Ureter (tissue), 1 donor: Measurements from ENCODE around the gene NR3C2. TPM values are rescaled to one million over a fixed set of nuclear protein-coding genes. Genes with fewer than 3 reads are reported as not detected.
A peak's percentile ranks its signal among the peaks of the same experiment; 100 is the strongest.

ENCODE experiments used
- DNase-seq: peaks from one replicate; pipeline ENCODE4 v3.0.0-alpha.2; 2020; ENCODE audit warnings: low spot score
- total RNA-seq: library from RNA; stranded (reverse); gene quantifications from one replicate; pipeline ENCODE4 v1.2.4, GENCODE V29; 2023
- donor health status: DM: yes; HTN: yes; CAD: no.

The NR3C2 gene
- total RNA-seq: 31.6 TPM

DNA sequence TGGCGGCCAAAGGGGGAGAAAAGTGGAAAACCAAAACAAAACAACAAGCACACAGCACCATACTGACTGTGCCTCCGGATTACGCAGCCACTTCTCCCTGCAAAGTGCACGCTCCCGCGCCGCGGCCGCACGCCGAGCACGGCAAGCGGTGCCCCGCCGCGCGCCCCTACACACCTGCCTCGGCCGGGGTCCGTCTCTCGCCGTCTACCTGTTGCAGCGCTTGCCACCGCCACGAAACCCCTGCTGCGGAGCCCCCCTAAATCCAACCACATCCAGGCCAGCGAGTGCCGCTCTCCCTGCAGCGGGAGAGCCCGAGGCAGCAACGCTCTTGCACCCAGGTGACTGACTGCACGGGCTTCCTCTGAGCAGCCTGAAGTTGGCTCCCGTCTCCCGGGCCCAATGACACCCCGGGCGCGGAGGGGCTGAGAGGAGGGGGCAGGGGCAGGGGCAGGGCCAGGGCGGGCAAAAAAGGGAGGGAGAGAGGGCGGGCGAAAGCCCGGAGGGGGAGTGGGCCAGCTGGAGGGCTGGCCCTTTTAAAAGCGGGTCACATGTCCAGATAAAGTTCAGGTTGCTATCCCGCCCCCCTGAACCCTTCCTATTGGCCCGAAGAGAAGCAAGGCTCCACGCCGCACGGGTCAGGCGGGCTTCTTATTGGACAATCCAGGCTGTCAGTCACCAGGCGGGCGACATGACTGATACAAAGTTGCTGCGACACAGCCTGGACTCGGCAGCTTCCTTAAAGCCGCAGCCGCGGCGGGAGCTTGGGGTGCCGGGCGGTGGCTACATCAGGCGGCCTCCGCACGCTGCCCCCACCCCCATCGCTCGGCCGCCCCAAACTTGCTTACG lies at the start of gene NR3C2:
NR3C2 (minus strand) TSS at position 429 of the 846 bp plus-strand sequence.
- peak; percentile 100 for DNase-seq

DNA sequence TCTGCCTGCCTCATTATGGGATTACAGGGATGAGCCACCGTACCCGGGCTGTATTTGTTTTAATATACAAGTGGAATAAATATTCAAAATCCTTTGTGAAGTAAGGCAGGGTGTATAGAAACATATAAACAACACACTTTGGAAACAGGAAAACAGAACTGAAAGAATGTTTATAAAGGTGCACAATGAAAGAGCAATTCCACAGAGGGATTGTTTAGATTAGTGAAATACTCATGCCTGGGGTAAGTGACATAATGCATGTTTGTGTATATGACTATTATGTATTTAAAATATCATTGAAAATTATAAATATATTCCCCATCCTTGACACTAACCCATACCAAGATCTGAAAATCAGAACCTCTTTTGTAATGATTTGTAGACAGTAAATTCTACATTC lies 45.0 kb upstream of the NR3C2 start:
- no peak for DNase-seq

DNA sequence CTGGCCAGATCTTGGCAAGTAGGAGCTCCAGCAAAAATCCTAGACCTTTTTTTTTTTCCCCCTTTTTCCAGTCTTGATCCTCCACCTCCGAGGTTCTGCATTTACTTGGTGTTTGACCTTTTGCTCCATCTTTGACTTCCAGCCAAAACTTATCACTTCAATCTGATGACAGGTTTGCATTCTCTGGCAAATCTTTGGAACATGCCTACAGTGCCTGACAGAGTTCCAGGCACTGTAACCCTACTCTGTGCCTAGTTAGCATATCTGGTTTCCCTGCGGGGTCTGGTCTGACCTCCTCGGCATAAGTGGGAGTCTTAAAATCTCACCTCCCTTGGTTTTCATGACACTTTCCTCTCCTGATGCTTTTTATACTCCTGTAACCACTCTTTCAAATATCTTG lies 39.4 kb upstream of the NR3C2 start:
- DNase-seq: no peak

DNA sequence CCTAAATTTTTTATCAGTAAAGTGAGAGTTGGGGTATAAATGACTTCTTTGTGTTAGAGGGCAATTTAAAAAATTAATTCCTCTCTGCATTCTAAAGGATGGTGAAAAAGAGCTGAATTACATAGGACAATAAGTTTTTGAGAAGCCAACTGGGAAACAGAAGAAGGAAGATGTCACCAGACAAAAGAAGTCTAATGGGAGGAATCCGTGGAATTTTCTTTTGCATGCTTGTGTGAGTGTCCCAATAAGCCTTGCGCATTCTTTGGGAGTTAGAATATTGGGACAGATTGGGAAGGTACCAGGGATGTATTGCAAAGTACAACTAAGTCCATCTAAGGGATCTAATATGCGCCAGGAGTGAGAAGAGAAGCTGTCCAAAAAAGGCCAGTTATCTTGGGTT lies 35.1 kb upstream of the NR3C2 start:
- DNase-seq: no peak

DNA sequence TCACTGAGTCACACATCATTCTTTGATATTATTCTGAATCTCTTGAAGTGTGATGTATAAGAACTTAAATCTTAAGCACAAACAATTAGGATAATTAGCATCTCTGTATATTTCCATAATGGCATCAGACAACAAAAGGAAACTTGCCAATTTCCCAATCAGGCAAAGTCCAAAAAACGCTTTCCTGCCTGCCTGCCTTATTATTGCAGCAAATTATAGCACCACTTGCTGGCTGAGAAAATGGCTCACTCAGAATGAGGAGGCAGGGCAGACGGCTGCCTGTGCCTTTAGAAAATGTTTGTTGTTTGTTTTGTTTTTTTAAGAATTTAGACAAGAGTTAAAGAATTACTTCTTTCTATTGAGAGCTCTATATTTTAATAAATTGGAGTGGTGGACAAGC lies 27.7 kb upstream of the NR3C2 start:
- no peak for DNase-seq

DNA sequence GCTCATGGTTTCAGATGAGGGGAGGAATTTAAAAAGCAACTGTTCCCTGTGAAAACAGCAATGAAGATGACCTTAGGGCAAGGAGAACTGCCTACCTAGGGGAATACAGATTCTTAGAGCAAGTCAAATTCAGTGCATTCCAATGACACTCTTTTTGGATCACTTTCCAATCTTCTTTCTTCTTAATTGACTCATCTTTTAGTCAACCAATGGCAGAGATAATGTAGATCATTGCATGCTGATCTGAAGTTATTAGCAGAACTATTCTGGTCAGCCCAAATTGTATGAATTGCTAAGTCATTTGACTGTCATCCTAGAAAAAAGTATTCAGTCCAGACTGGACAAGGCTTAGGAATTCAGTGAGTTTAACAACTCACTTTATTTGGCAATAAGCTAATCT lies 12.6 kb upstream of the NR3C2 start:
- no peak for DNase-seq

DNA sequence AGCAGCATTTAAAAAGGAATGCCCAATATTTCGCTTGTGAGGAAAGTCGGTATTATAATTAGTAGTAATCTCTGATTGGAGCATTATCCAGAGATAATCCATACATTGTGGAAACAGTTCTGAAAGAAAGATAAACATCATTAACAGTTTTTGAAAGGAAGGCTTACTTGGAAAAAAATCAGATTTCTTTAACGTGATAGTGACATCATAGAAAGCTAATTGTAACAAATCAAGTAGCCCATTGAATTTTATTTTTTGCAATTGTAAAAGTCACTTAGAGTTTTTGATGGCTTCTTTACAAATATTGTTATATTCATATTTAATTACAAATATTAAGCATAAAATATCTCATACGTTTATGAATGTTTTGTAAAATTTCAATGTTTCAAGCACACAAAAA lies 11.6 kb upstream of the NR3C2 start:
- DNase-seq: no peak

DNA sequence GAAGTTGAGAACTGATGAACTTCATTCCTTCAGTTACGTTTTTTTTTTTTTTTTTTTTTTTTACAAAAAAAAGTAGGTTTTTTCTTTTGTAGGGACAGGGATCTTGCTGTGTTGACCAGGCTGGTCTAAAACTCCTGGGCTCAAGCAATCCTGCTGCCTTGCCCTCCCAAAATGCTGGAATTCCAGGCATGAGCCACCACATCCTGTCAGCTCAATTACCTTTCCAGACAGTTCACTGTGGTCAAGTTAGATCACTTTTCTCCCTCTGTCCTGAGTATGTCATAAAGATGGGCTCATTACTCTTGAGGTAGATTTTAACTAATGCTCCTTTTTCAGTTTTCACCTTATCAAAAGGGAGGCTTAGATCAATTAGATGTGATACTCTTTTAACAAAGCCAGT lies 10.8 kb upstream of the NR3C2 start:
- no peak for DNase-seq

DNA sequence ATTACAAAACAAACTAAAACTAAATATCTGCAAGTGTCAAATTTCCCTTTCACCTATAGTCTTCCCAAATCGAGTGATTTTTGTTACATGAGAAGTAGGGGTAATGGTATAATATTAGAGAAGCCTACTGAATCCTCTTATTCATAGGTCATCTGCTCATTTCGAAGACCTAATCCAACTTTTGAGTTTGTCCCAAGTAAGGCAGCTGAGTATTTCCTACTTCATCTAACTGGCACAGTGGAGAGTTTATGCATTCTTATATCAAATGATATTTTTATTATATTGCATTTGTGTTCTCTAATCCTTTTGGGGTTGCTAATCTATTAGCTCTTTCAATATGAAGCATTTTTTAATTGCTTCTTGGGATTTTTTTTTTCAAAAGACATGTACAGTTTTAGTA lies 7.7 kb upstream of the NR3C2 start:
- no peak for DNase-seq

DNA sequence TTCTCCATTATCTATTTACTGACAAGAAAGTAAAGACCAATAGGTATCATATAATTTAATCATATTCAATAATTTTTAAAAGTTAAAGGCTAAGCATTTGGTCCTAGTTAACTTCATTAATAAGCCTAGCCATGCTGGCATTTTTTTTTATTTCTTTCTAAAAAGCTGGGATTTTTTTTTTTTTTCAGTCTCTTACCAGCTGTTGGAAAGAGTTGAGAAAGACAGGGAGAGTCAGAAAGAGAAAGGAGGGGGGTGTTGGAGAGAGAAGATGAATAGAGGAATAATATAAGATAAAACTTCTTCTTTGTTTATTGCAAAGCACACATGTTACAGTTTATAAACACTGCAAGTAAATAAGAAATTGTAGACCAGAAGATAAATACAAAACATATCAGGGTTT lies 5.9 kb upstream of the NR3C2 start:
- DNase-seq: no peak

DNA sequence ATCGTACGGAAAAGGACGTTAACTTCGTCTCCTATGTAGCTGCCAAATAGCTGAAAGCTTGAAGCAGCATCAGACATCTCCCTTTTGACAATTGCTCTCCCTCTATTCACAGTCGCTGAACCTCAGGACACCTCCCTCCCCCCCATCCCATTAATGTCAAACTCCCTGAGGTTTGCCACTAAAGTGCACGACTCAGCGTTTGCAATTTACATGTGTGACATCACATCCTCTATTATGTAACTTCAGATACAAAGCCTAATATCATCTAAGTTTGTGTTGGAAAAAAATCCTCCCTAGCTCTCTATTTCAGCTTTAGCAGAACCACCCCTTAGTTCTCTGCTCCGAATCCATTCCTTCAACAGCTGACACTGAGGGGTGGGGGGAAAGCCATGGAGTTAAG lies 5.5 kb upstream of the NR3C2 start:
- no peak for DNase-seq

DNA sequence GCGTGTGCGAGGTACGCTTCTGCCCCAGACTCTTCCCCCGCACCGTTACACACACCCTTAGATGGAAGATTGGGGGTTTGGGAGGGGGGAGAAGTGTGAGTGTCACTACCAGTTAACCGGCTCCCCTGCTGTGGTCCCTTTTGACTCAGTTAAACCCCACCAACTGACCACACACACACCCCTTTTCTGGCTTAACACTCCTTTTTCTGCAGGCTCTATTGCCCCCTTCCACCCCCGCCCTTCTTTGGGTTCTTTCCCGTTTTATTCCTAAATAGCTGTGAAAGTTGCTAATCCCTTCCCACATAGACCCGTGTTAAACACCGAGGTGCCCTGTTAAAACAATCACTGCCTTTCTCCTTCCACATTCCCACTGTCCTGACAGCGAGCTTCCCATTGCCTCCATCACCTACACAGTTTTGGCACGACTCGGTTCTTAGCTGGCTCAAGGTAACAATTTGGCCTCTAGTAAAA lies 3.7 kb upstream of the NR3C2 start:
- no peak for DNase-seq

DNA sequence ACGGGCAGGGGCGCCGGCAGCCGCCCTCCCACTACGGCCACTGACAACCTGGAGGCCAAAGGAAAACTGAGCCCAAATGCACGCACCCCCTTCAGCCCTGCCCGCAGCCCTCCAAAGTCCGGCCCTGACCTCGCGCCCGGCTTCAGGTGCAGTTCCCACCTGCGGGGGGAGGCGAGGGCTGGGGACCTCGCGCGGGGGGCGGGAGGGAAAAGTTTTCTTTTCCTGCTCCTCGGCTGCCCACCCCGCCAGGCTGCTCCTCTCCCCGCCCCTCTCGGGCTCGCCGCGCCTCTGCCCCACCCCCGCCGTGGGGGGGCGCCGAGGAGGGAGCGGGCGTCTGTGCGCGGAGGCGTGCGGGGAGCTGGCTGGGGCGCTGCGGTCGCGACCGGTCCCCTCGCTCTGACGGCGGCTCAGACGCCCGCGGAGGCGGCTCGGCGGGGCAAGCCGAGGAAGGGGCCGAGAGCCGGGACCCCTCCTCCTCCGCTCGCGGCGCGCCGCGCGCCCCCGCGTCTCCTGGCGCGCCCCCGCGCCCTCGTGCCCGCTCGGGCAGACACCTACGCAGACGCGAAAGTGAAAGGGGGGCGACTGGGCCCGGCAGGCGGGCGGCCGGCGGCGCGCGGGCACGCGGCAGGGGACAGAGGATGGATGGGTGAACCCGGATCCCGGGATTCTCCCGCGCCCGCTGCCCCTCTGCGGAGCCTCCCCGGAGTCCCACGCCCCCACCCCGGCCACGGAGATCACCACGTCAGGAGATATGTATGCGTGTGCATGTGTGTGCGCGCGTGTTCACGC lies 3.1 kb upstream of the NR3C2 start:
- peak; percentile 75 for DNase-seq

DNA sequence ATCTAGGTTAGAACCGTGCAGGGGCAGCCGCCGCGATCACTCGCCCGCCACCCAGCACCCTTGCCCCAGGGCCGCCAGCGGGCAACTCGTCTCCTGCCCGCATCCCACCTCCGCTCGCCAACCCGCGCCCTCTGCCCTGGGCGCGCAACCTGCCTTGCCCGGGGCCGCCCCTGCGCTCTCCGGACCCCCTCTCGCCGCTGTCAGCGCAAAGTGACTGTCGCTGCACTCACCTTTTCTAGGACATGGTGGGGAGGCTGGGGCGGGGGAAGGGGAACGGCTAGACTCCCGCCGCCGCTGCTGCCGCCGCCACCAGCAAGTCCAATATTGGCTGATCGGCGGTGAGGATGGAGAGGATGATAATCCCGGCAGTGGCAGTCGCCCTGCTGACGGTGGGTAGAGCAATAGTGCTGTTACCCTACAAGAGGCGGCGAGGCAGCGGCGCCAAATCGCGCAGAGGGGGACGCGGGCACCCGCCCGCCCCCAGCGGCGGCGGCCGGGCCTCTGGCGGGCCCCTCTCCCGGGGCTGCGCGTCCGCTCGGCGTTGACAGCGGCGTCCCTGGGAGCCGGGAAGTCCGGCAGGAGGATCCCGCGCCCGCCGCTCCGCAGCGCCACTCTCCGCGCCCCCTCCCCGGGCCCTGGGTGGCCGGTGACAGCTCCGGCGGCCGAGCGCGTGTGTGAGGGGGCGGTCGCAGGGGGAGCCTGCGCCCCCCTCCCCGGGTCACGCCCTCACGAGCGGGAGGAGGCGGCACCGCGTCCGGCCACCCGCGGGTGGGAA lies 2.3 kb upstream of the NR3C2 start:
- peak; percentile 45 for DNase-seq

DNA sequence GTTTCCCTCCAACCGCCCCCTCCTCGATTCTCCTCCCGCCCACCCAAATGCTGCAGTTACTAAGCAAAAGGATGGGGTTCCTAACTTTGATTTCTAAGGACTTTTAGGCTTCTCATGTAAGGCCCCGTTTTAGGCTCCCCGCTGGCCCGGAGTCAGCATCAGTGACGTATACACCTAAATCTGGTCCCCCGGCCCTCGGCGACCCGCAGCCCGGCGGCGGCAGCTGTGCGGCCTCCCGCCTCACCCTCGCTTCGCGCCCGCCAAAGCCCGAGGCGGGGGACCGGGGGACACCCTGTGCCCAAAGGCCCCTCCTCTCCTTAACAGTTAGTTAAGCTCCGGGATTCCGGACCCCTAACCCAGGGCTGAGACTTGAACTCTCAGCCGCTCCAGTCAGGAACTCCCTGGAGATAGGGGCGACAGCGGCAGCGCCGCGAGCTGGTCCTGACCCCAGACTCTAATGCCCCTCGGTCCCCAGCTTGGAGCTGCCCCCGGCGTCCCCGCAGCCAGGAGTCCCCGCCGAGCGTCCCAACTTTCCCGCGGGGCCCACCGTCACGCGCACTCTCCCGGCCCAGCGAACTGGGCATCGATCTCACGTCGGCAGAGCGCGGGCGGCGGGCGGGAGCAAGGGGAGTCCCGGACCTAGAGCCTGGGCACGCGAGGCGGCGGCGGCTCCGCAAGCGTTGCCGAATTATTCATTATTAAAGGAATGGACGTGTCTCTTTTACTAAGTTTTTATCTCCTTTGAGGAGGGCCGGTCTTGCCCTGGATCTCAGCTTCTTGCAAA lies 1.5 kb upstream of the NR3C2 start:
- DNase-seq: peak; percentile 50

DNA sequence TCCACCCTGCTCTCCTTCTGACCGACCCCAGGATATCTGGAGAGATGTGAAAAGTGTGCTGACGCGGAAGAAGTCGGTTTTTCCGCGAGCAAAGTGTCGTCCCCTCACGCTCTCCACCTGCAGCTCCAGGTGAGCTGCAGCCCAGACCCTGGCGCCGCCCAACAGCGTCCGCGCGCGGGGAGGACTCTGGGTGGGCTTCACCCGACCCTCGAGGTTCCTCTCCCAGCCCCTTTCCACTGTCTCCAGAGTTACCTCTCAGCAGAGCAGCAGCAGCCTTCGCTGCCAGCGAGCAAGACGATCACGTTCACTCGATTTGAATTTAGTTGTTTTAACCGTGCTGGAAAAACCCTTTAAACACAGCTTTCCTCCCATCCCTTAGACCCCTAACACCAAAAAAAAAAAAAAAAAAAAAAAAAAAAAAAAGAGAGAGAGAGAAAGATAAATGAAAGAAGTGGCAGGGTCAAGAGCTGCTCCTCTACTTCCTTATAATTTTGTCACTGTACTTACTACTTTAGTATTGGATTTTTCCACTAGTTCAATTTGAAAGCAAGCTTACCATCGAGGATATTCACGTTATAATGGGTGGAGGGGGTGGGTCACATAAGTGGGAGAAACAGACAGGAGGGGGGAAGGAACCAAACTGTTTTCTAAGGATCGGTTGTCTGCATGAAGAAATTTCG lies 758 bp upstream of the NR3C2 start:
- no peak for DNase-seq

DNA sequence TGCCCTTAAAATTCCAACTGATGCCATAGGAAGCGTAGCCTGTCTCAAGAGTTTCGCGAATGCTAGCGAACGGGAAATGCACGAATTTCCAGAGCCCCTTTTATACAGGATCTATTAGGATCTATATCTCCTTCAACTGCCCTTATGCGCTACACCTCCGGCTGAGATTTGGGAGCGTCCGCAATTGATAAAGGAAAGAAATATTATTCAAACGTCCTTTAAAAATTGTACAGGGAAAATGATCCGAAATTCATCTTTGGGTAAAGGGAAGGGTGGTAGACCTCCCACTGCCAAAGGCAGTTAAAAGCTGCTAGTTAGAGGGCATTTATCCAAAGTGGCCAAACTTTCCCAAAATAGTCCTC lies 609 bp downstream of the NR3C2 start:
- no peak for DNase-seq

DNA sequence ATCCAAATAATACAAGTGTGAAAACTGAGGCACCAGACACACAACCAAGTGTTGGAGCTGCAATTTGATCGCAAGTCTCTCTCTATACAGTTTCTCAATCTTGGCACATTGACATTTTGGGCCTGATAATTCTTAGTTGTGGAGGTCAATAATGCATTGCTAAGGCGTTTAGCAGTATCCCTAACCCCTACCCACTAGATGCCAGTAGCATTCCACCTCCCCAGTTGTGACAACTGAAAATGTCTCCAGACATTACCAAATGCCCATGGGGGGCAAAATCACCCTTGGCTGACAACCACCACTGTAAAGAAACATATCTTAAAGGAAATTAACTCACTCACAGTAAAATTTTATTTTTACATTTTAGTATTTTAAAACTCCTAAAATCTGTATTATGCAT lies 4.2 kb downstream of the NR3C2 start:
- DNase-seq: no peak

DNA sequence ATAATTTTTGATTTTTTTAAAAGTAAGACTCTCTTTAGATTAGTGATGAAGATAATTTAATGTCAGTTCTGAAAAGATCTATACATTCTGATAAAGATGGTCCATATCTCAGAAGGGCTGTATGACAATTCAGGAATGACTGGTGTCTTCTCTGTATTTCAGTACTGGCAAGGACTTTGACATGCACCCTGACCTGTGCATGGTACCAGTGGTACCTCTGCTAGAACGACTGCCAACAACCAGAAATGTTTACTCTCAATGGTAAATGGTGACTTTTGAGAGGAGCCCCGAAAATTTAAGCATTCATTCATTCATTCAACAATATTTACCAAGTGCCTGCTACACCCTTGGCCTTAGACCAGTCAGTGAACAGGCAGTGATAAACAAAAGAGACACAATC lies 4.8 kb downstream of the NR3C2 start:
- DNase-seq: no peak

DNA sequence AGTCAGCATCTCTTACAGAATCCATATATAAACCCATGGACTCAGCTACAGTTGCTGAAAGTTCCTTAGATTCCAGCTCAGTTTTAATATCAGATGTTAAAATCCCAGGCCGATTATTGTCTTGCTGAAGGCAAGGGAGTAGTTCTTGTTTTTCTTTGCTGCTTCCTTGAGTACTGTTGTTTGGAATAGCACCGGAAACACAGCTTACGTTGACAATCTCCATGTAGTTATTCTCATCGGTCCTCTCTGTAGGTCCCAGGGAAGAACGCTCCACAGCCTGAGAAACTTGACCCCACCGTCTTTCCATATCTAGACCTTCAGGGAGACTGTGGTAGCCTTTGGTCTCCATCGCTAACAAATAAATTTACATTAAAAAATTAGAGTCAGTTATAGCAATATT lies 5.7 kb downstream of the NR3C2 start:
- no peak for DNase-seq
